ENCODE measurements around the gene PTPRN2.
"Not testable (repeated sequence)": the region's sequence is repeated elsewhere in the genome, so short reads cannot be mapped to it uniquely, and the experiment has no call there.

Gene PTPRN2

DNA sequence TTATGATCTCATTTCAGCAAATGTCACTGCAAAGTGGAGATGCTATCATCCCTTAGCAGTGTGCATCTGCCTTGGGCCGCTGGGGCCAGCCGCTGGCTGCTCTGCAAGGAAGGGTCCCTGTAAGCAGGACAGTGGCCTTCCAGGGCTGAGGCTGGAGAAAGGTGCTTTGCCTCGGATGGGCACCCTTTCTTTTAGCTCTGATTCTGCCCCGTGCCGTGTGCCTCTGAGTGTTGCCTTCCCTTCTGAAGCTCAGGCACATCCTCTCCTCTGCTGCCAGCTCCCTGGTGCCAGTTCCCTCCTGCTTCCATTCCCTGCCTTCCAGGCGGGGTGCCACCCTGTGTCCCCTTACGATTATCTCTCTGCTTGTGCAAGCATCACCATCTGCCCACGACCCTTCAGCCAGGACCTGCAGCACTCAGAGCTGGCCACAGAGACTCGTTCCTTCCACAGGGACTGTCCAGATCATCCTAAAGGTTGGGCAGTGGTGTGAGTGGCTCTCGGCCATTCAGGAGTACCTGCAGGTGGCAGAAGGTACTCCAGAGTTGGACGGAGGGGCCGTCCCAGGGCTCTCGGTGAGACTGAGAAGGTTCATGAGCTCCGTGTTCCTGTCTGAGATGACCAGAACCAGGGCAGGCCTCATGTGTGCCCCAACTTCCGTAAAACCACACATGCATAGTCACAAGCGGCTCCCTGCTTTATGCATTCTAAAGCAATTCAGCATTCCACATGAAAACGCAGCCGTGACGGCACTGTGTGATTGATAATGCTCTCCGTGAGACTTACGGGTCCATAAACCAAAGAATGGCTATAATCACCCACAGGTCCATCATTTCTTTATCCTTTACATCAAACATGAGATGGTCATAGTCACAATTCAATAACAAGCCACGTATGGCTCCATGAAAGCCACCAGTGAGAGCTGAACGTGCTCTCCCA, 879.4 kb downstream of the PTPRN2 start:
- DNase-seq = no peak

DNA sequence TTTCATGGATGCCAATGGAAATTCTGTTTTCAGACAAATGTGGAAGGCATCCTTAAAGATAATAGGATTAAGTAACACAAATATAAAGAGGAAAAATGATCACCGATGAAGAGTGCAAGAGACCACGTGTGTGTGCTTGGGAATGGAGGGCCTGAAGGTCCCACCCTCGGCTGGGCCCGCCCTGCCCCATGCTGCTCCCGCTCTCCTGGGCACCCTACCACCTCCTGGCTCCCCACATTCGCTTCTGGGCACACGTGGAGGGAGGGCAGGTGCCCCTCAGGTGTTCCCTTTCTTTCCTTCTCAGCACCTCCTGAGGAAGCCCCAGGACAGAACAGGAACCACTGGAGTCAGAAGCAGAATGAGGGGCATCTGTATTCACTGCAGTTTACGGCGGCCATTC, 883.3 kb downstream of the PTPRN2 start:
- no peak for DNase-seq

DNA sequence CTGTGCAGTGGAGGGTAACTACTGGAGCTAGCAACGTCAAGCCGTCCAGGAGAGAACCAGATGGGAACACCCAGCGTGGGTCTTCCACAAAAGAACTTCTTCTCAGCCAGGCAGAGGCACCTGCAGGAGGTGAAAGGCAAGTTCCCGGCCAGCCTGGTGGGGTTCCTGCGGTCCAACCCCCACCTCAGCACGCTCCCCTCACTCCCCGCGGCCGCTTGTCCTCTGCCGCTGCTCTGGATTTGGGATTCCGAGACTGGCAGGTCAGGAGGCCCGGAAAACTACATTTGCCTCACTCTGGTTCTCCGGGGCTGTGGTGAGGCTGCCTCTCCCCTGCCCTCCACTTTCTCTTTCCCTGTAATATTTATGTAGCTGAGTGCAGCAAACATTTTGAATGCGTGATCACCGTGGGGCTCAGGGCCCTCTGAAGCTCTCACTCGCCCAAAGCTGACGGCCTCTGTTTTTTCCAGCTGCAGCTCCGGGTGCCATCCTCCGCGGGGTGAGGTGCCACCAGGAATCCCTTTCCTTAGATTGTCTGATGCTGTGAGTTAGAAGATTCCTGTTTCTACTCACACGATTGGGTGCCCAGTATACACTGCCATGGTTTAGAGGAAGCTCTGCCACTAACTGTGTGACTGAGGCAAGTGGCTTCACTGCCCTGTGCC, 884.0 kb downstream of the PTPRN2 start:
- DNase-seq = no peak

DNA sequence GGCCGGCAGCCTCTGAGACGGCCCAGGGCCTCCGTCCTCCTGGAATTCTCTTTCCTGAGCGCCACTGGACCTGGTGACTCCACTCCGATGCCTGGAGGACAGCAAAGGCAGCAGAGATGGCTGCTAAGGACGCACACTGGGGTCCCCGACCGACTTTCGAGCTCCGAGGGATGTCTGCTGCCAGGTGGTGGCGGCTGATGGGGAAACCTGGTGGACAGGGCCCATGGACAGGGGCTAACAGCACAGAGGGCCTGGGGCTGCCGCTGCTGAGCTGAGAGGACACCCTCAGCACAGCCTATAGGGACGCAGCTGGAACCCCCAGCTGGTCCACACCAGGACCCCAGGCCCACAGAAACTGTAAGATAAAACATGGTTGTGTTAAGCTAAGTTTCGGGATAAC, 884.5 kb downstream of the PTPRN2 start:
- DNase-seq = no peak

DNA sequence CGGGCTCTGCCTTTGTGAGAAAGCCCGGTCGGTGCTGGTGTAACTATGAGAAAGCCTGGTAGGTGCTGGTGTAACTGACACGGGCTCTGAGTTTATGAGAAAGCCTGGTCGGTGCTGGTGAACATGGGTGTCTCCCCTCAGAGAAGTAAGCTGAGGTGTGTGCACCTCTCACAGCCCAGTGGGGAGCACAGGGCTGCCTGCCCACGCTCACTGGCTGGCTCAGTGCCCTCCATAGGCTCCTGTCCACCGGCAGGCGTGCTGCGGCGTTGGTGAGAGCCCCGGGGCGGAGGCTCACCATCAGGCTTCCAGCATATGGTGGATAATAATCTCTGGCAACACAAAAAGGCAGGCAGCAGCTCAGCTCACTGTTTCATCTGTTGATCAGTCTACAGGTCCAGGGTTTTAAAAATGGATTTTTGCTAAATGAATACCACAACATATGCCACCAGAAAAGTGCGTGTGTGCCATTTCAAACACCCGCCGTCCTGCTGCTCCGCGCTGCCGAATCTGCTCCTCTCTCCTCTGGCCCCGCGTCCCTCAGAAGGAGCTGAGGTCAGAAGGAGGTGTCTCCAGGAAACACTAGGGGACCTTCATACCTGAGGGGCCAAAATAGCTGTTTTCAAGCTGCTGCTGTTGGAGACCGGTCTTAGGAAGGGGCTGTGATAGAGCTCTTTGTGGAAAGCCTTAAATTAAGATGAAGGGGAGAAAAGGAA, 885.2 kb downstream of the PTPRN2 start:
- no peak for DNase-seq

DNA sequence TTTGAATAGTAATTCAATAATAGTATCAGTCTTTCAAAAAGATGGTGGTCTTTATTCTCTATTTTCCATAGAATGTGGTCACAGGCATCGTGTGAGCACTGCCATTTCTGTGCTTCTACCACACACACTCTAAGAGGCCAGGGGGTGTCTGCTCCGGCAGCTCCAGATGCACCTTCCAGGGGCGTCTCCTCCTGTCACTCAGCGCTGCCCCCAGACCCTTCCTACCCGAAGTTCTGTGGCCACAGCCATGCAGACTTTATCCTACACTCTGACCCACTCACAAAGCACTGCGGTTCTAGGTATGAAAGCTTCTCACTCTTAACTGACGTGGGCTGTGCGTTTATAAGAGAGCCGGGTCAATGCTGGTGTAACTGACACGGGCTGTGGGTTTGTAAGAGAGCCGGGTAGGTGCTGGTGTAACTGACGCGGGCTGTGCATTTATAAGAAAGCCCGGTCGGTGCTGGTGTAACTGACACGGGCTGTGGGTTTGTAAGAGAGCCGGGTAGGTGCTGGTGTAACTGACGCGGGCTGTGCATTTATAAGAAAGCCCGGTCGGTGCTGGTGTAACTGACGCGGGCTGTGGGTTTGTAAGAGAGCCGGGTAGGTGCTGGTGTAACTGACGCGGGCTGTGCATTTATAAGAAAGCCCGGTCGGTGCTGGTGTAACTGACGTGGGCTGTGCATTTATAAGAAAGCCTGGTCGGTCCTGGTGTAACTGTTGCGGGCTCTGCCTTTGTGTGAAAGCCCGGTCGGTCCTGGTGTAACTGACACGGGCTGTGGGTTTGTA, 886.0 kb downstream of the PTPRN2 start:
- not testable (repeated sequence) for DNase-seq

DNA sequence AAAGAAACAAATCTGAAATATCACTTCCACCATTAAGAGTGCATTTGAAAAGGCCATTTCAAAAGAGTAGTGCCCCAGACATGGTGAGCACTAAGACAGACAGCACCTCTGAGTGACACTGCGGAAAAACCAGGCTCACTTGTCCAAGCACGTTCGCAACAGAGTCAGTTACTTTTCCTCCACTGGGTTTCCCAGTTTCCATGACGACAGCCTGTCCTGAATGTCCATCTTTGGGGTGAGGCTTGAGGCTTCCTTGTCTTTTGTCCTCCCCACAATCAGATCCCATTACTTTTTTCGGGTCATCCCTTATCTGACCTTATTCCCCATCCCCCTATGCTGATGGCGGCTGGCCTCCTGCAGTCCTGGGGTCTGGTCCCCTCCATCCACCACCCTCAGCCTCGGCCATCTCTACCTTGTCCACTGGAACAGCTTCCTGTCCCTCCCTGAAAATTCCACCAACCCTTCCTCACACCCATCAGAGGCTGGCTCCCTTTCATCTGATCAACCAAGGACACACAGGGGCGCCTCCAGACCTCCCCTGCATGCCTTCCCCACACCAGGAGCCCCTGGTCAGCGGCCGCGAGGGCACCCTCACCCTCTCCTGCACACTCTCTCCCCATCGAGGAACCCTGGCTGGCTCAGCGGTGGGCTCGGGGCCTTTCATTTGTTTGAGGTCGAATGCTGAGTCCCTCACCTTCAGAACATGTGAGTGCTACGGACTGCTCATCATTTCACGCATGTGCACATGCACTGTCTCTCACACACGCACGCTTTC, 887.2 kb downstream of the PTPRN2 start:
- DNase-seq = no peak

DNA sequence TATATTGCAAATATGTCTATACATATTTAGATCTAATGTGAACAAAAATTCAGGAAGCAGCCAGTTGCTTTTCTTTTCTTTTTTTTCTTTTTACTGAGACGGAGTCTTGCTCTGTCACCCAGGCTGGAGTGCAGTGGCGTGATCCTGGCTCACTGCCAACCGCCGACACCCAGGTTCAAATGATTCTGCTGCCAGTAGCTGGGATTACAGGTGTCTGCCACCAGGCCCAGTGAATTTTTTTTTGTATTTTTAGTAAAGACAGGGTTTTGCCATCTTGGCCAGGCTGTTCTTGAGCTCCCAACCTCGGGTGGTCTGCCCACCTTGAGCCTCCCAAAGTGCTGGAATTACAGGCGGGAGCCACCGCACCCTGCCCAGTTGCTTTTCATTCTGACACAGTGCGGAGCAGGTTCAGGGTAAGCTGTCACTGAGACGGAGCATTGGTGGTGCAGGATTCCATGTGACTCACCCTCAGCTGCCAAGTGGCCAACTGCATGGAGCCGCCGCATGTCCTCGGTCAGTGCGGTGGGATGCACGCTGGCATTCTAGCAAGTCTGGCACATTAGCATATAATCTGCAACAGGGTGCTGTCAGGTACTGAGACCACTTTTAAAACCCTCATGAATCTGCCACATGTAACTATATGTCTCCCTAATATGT, 888.1 kb downstream of the PTPRN2 start:
- no peak for DNase-seq

DNA sequence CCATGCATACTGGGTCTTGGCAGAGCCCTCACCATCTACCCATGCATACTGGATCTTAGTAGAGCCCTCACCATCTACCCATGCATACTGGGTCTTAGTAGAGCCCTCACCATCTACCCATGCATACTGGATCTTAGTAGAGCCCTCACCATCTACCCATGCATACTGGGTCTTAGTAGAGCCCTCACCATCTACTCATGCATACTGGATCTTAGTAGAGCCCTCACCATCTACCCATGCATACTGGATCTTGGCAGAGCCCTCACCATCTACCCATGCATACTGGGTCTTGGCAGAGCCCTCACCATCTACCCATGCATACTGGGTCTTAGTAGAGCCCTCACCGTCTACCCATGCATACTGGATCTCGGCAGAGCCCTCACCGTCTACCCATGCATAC, 890.3 kb downstream of the PTPRN2 start:
- not testable (repeated sequence) for DNase-seq

DNA sequence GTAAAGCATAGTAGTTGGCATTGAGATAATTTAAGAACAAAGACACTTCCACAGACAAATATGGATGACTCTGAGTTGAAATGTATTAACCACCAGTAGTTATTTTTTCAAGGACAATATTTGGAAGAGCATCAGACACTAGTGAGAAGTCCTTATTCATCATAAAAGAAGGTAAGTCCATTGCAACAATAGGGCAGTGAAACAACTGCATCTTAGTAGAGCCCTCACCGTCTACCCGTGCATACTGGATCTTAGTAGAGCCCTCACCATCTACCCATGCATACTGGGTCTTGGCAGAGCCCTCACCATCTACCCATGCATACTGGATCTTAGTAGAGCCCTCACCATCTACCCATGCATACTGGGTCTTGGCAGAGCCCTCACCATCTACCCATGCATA, 892.0 kb downstream of the PTPRN2 start:
- not testable (repeated sequence) for DNase-seq

DNA sequence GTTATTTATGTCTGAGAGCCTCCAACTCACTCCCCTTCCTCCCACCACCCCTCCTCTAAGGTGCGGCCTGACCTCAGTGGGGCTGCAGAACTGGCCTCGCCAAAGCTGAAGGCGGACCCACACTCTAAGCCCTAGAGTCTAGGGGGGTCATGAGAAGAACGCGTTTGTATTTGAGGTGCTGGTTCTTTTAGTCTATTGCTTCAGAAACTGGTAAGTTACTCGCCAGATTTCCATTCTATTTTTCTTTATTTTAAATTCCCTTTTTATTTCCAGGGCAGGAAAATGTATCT, 893.3 kb downstream of the PTPRN2 start:
- no peak for DNase-seq

DNA sequence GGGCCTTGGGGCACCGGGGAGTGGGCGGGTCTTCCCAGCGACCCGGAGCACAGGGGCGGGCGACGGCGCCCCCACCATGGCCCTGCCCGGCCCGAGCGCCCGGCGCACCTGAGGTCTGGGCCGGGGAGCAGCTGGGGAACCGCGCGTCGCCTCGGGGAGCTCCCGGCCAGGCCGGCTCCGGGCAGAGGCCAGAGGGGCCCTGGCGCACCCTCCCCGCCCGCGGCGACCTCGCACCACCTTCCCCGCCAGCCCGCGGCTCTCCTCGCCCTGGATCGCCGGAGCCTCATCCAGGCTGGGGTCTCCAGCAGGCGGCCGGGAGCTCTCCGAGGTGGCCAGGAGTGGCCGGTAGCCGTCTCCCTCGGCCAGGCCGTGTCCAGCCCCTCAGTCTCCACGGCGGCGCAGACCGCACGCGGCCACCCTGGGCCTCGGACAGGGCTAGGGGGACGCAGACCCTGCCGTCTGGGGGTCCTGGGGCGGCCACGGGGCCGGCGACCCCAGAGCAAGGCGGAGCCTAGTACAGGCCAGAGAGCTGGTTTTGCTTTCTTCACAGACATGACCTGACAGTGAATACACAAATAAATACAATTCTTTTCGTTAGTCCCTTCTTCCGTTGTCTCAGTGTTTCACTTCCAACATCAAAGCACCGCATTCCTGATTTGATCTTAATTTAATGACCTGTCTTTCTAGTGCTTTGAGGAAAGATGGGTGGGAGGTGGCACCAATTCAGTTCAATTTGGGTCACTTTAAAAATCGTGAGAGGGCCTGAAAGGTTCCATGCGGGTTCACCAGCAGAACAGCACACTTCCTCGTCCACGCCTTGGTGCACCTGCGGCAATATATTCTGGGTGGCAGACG, 893.9 kb downstream of the PTPRN2 start:
- DNase-seq = peak; percentile 54

DNA sequence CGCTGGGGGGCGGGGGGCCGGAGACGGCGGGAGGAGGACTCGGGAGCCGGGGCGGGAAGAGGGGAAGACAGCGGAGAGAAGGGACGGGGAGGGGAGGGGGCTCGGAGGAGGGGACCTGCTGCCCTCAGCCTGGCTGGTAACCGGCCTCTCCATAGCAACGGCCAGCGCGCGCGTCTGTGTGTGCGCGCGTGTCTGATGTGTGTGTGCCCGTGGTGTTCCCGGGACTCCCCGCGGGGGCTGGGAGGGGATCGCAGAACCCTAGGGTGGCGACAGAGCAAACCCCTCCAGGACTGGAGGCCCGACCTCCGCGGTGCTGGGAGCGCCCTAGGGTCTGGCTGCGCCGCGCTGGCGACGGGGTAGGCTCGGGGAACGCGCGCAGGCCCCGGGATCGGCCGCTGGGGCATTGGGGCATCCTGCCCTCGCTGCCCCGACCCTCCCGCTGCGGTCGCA, 894.5 kb downstream of the PTPRN2 start:
- peak; percentile 52 for DNase-seq

DNA sequence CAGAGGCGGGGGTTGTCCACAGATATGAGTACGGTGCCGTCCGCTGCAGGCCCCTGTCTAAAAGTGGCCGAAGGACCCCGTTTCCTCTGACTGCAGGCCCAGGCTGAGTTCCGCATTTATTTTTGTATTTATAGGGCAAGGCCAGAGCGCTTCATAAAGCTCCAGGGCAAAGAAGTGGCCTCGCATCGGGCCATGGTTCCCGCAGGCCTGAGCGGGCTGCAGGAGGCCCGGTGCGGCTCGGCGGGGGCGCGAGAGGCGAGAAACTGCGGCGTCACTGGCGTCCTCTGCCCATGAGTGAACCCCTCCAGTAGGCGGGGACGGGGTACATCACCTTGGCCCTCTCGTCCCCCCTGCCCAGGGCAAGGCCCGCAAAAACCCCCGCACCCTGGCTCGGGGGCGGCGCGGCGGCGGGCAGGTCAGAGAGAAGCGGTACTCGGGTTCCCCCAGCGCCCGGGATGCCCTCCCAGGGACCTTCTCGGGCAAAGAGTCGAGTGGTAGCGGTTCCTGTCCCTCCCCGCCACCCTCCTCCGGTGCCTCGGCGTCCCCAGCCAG, 895.1 kb downstream of the PTPRN2 start:
- no peak for DNase-seq

DNA sequence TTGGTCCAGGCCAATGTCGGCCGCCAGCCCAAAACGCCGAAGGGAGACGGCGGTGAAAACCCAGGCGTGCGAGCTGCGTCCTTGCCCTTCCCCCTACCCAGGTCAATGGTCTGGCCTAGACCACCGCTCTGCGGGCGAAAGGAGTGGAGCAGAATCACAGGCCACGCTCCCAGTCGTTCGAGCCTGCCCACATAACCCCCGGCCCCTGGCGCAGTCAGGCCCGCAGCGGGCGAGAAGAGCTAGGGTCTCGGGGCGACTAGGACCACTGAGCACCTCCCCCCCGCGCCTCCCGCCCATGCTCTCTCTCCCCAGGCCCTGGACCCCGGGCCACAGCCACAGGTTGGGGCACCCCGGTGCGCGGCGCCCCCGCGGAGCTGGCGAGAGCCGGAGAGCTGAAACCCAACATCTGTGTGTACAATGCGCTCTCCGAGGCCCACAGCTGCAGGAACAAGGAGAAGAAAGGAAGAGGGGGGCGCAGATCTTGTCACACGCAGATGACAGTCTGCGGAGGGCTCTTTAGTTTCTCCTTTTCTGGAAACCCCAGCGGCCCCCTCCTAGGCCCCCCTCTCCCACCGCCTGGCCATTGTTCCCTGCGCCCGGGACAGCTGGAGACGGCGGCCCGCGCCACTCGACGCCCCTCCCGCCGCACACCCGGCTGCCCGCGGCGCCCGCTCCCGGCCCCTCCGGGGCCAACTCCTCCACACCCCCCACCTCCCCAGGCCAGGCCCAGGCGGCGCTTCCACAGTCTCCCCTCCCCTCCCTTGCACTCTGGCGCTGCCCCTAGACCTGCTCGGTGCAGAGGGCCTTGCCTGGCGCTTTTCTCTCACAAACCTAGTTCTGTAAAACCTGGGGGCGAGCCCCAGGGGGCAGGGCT, 895.8 kb downstream of the PTPRN2 start:
- DNase-seq = peak; percentile 47

DNA sequence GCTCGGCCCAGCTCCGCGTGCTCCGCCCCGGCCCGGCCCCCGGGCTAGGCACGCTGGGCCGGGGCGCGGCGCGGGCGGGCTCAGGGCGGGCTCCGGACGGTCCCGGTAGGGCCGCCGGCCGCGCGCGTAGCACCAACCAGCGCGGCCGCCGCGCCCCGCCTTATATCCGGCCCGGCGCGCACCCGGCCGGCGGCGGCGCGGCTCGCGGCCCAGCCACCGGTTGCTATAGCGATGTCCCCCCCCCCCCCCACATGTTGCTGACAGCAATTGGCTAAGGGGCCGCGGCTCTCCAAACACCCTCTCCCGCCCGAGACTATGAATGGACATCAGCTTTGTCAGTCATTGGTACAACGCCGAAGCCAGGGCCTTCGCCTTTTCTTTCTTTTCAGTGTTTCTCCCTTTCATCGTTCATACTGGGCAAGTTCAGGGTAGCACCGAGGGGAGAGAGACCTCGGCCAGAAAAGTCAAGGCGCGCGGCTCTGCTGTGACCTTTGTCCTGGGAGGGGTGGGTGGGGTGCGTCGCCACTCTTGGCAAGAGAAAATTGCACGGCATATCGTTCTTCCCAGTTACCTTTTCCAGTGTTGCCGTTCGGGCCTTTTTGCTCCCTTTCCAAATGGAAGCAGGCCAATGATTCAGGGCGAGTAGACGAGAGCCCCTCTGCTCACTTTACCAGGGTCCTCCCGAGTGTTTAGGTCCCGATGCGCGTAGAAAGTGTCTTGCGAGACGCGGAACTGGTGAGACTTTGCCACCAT, 896.6 kb downstream of the PTPRN2 start:
- DNase-seq = peak; percentile 56

DNA sequence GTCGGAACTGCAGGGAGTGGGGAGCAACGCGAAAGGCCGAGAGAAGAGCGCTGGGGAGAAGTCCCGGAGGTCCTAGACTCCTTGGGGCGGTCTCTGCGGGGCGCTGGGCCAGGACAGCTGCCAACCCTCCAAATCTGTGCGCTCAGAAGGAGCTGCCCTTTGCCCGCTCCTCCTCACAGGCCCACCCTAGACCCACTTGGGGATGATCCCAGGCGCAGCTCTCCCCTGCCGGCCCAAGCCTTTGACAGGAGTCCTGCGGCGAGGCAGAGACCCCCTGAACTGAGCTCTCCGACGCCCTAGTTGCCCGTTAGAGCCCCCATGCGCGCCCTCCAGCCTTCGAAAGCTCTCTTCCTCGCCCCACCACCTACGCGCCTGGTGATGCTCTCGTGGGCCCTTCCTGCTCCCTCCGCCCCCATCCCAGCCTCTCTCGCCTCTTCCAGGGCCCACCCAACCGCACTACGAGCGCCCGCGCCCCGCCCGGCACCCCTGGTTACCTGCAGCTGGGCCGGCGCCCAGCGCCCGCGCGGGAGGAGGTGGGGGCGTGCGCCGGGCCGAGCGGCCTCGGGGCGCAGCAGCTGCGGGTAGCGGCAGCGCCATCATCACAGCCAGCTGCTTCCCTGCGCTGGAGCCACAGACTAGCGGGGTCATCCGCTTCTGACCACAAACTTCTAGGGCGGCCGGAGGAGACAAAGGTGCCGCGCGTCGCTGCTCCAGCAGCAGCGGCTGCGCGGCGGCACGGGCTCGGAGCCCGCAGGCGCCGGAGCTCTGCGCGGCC, 897.4 kb downstream of the PTPRN2 start:
- peak; percentile 55 for DNase-seq

All from right kidney (tissue), 1 donor.